Spleen (tissue), 7 donors: Measurements from ENCODE around the gene INTS3.

Experiments used
- CTCF ChIP-seq, 11 experiments: fragments of 200-600 bp in 7 of 11; fragments of 450-650 bp in 4 of 11; sonication (generic) in 4 of 11; IDR thresholded peaks in 8 of 11; conservative IDR thresholded peaks in 3 of 11; 1 replicate in 7 of 11; 2 replicates in 4 of 11; pipeline versions ENCODE4 v1.4.0 to v1.8.0; 2016 to 2021; ENCODE audit warnings: antibody characterized with exemption in 11 of 11, inconsistent platforms in 4 of 11, mild to moderate bottlenecking in 1 of 11
- POLR2A ChIP-seq, 3 donors: fragments of 450-650 bp; IDR thresholded peaks; one replicate each; pipeline ENCODE4 v1.5.1; 2017; ENCODE audit warnings: antibody characterized with exemption in 3 of 3, mild to moderate bottlenecking in 1 of 3
- donor health status: DM: no; HTN: no; CAD: no; lungs with moderate emphysema.
- donor health status: DM: no; HTN: no; CAD: no.
- donor health status: DM: no; HTN: no; CAD: no.

GRCh38 chr1:153733970-153734369 is 6.1 kb downstream of the INTS3 start:
- TF ChIP-seq CTCF (IDR thresholded peaks at IDR 0.05 in 8 of 11, conservative IDR thresholded peaks at IDR 0.05 in 3 of 11) (no peak), POLR2A (IDR thresholded peaks at IDR 0.05) (no peak)
